Testis (tissue), 2 donors: Measurements from ENCODE around the gene TENM4.

Source experiments
- POLR2A ChIP-seq: fragments of 450-650 bp; IDR thresholded peaks from one replicate; pipeline ENCODE4 v1.6.1; 2017; ENCODE audit warnings: antibody characterized with exemption, mild to moderate bottlenecking, moderate library complexity
- TF ChIP-seq, protein P1 (sequence below), 3 experiments: fragments of 450-650 bp in 2 of 3; fragments of 200-600 bp in 1 of 3; sonication (generic) in 1 of 3; IDR thresholded peaks; one replicate each; pipeline ENCODE4 v1.5.1; 2016 to 2019; ENCODE audit warnings: antibody characterized with exemption in 3 of 3, mild to moderate bottlenecking in 2 of 3, moderate library complexity in 1 of 3

DNA sequence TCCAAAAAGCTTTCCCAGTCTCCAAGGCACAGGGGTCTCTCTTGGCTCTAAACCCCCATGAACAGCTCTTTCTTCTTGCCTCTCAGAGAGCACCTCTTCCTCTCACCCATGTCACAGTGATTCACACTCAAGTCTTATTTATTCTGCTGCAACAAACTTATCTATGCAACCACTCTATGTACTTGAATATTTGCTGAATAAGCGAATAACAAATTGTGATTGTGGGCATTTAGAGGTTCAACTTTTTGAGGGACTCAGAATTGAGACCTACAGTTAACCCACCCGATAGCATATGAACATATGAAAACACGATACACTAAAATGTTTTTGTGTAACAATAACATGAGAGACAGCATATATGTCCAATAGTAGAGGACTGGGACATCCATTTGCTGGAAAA lies 729.1 kb downstream of the TENM4 start:
- TF ChIP-seq, protein P1, sequence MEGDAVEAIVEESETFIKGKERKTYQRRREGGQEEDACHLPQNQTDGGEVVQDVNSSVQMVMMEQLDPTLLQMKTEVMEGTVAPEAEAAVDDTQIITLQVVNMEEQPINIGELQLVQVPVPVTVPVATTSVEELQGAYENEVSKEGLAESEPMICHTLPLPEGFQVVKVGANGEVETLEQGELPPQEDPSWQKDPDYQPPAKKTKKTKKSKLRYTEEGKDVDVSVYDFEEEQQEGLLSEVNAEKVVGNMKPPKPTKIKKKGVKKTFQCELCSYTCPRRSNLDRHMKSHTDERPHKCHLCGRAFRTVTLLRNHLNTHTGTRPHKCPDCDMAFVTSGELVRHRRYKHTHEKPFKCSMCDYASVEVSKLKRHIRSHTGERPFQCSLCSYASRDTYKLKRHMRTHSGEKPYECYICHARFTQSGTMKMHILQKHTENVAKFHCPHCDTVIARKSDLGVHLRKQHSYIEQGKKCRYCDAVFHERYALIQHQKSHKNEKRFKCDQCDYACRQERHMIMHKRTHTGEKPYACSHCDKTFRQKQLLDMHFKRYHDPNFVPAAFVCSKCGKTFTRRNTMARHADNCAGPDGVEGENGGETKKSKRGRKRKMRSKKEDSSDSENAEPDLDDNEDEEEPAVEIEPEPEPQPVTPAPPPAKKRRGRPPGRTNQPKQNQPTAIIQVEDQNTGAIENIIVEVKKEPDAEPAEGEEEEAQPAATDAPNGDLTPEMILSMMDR (IDR thresholded peaks at IDR 0.05), result no peak
- no peak for TF ChIP-seq POLR2A
